Ovary (tissue), 9 donors: ENCODE measurements around the gene MYPN. TPM values are rescaled to one million over a fixed set of nuclear protein-coding genes. Genes with fewer than 3 reads are reported as not detected.
A peak's percentile ranks its signal among the peaks of the same experiment; 100 is the strongest.

ENCODE experiments used
- DNase-seq, 5 donors: peaks; one replicate each; pipeline ENCODE4 v3.0.0-alpha.2; 2019 to 2020
- H3K27ac ChIP-seq, 2 donors: fragments of 200-600 bp; one replicate each; pipeline versions ENCODE4 v1.5.1 to v1.8.0; 2019 to 2022
- H3K27me3 ChIP-seq: fragments of 200-600 bp; one replicate; pipeline ENCODE4 v1.8.0; 2022
- H3K36me3 ChIP-seq: fragments of 200-600 bp; sonication (generic); one replicate; pipeline ENCODE4 v1.5.1; 2019
- H3K4me1 ChIP-seq: one replicate; pipeline ENCODE4 v1.8.1; 2013; ENCODE audit warnings: mild to moderate bottlenecking, moderate library complexity; ENCODE audit not compliant: insufficient read depth
- H3K4me3 ChIP-seq: fragments of 200-600 bp; sonication (generic); one replicate; pipeline ENCODE4 v1.5.1; 2017
- H3K9me3 ChIP-seq, 2 donors: fragments of 200-600 bp in 1 of 2; sonication (generic) in 1 of 2; one replicate each; pipeline versions ENCODE4 v1.5.1 to v1.8.1; 2013 to 2019; ENCODE audit warnings: mild to moderate bottlenecking in 1 of 2, moderate library complexity in 1 of 2
- EP300 ChIP-seq: sonication (generic); formaldehyde crosslinking; IDR thresholded peaks from one replicate; pipeline ENCODE4 v1.6.1; 2017; ENCODE audit warnings: antibody characterized with exemption
- POLR2A ChIP-seq: fragments of 450-650 bp; IDR thresholded peaks from one replicate; pipeline ENCODE4 v1.6.1; 2017; ENCODE audit warnings: antibody characterized with exemption, mild to moderate bottlenecking, moderate library complexity
- WGBS, 3 donors: extraction: QIAGEN DNeasy Blood & Tissue Kit in 1 of 3; methylation state at CpG; one replicate each; pipeline versions ENCODE4 v1.1.5 to v1.1.7; 2013 to 2017; 5-methylcytosine and 5-hydroxymethylcytosine counted together
- intact Hi-C, 4 donors: fragments of 100-400 bp; cut with DNase I; formaldehyde crosslinking; loops; one replicate each; pipeline versions ENCODE4 v1.11.0 to v1.15.1; 2022 to 2023
- polyA plus RNA-seq, 2 donors: library from polyadenylated mRNA; stranded (reverse); fragments of 200-250 nt in 1 of 2; fragments of 350-450 nt in 1 of 2; fragmentation: Illumina TruSeq in 1 of 2; extraction: RNeasy Lipid Tissue Mini Kit (QIAGEN cat#74804) in 1 of 2; gene quantifications; one replicate each; pipeline ENCODE4 v1.2.3, GENCODE V29; 2013 to 2014
- total RNA-seq, 7 donors: library from RNA; depleted of rRNA in 2 of 7; stranded (reverse); fragments of >200 nt in 2 of 7; fragmentation: NEBNext Ultra II Directional in 3 of 7; extraction: Animal tissue kit (Norgen Biotek cat#: 25700) in 3 of 7; gene quantifications; one replicate each; pipeline versions ENCODE4 v1.1.0 to v1.2.4, GENCODE V29; 2016 to 2023
- TF ChIP-seq, protein P1 (sequence below), 3 donors: fragments of 450-650 bp in 2 of 3; fragments of 200-600 bp in 1 of 3; IDR thresholded peaks; one replicate each; pipeline versions ENCODE4 v1.5.1 to v1.8.0; 2016 to 2022; ENCODE audit warnings: antibody characterized with exemption in 3 of 3, mild to moderate bottlenecking in 1 of 3
- donor health status: DM: no; HTN: no; CAD: no; lungs with moderate emphysema.
- donor health status: DM: no; HTN: no; CAD: no.
- donor health status: Bipolar disorder and iron deficiency.
- donor health status: DM: yes; HTN: yes; CAD: no.
- donor health status: DM: no; HTN: no; CAD: no.
- donor health status: DM: yes; HTN: yes; CAD: no.

The MYPN gene
- total and polyA plus RNA-seq, 9 donors: 0.05 to 0.18 (median 0.16) TPM; not detected in 5

DNA sequence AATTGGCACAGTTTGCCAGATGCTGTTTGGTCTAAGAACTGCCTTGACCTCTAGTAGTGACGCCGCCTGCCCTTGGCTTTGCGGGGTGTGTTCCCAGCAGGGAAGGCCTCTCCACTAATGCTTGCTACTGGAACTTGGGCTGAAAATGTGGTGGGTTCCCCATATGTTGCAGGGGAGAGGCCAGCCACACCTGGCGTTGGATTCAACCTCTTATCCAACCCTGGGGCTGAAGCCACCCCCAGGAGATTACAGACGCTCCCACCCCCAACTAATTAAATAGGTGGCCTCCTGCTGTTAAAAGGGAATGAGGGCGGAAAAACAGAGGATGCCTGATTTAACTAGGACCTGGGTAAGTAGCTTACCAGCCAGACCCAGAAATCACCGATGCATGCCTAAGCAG, 141.9 kb downstream of the MYPN start:
- TF ChIP-seq, protein P1, sequence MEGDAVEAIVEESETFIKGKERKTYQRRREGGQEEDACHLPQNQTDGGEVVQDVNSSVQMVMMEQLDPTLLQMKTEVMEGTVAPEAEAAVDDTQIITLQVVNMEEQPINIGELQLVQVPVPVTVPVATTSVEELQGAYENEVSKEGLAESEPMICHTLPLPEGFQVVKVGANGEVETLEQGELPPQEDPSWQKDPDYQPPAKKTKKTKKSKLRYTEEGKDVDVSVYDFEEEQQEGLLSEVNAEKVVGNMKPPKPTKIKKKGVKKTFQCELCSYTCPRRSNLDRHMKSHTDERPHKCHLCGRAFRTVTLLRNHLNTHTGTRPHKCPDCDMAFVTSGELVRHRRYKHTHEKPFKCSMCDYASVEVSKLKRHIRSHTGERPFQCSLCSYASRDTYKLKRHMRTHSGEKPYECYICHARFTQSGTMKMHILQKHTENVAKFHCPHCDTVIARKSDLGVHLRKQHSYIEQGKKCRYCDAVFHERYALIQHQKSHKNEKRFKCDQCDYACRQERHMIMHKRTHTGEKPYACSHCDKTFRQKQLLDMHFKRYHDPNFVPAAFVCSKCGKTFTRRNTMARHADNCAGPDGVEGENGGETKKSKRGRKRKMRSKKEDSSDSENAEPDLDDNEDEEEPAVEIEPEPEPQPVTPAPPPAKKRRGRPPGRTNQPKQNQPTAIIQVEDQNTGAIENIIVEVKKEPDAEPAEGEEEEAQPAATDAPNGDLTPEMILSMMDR (IDR thresholded peaks at IDR 0.05): no peak
- TF ChIP-seq POLR2A: no peak
- TF ChIP-seq EP300: no peak
- Histone ChIP-seq H3K27ac (no peak overlapping the region), H3K27me3 (no peaks in the 10 kb centered on the region), H3K36me3 (no peaks in the 10 kb centered on the region), H3K9me3 (no peaks in the 10 kb centered on the region), H3K4me1 (no peaks in the 10 kb centered on the region), H3K4me3 (no peak overlapping the region)
- DNase-seq: no peak
- 77 to 86% (median 80%) methylated on average over 7 of the region's 7 CpGs for WGBS, 3 donors
- intact Hi-C loops: no loop called here

DNA sequence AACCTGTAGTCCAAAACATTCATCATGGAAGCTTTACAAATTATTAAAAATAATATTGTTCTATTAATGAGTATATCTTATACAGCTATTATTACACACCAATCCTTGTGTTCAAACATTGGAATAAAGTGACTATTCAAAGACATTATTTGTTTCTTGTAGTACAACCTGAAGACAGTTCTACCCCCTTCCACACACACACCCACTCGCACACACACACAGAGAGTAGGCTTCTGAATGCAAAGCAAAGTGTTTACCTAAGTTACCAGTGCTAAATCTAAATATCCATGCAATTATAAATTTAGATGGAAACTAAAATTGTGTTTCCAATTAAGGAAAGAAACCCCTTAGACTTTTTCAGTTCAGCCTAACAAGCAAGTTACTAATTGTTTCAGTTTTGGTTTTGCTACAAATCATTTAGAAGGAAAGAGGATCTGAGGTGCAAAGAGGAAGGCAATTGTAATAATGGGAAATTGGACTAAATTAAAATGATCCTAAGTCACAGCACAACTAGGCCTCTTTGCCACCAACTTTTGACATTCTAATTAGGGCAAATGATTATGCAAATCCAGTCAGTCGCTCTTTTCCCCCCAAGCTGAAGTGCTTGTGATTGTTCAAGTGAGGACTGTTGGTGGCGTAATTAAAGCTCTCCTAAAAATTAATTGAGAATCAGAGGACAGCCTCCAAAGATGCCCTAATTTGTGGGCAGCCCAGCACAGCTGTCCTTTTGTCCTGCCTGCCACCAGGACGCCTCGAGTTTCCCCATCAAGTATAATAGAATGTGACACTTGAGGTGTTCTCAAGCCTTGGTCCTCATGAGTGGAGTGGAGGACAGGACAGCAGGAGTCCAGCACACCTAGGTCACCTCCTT, 142.6 kb downstream of the MYPN start:
- Histone ChIP-seq H3K36me3 (no peaks in the 10 kb centered on the region), H3K4me1 (no peaks in the 10 kb centered on the region), H3K27ac (no peak overlapping the region), H3K9me3 (no peaks in the 10 kb centered on the region), H3K4me3 (no peak overlapping the region), H3K27me3 (no peaks in the 10 kb centered on the region)
- intact Hi-C loops: no loop called here
- WGBS, 3 donors: 87 to 94% (median 88%) methylated on average over 5 of the region's 5 CpGs
- TF ChIP-seq, protein P1 (IDR thresholded peaks at IDR 0.05): no peak
- TF ChIP-seq POLR2A (no peak), EP300 (no peak)
- no peak for DNase-seq

DNA sequence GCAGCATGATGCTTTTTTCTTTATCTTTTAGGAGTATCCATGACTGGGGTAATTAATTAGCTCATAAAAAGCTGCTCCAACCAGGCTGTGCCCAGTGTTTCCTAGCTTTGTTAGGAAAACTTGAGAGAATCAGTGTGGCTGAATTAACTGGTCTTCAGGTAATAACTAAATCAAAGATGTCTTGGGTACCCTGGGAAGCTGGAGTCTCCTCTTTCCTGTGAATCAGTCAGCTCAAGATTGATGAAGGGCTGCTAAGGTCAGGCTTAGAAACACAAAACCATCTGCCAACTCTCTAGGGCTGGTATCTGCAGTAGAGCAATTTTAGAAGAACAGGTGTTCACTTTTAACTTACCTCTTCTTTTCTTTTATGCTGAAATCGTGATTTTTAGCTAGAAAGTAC, 144.1 kb downstream of the MYPN start:
- no peaks in the 10 kb centered on the region for H3K4me1 ChIP-seq
- TF ChIP-seq POLR2A: no peak
- no peak for TF ChIP-seq EP300
- TF ChIP-seq, protein P1 (IDR thresholded peaks at IDR 0.05): no peak
- H3K27me3 ChIP-seq: no peaks in the 10 kb centered on the region
- H3K4me3 ChIP-seq: no peak overlapping the region
- intact Hi-C loops: no loop called here
- H3K27ac ChIP-seq: no peak overlapping the region
- no peaks in the 10 kb centered on the region for H3K36me3 ChIP-seq
- no peak for DNase-seq
- WGBS, 3 donors: 25 to 53% (median 42%) methylated on average over 1 of the region's 1 CpG
- H3K9me3 ChIP-seq: no peaks in the 10 kb centered on the region

- H3K36me3 ChIP-seq: no peaks in the 10 kb centered on the region
- TF ChIP-seq EP300: no peak
- TF ChIP-seq POLR2A: no peak
- TF ChIP-seq, protein P1 (IDR thresholded peaks at IDR 0.05): no peak
- H3K27me3 ChIP-seq: no peaks in the 10 kb centered on the region
- intact Hi-C loops: no loop called here
- H3K9me3 ChIP-seq: no peaks in the 10 kb centered on the region
- 85 to 95% (median 87%) methylated on average over 7 to 8 of the region's 8 CpGs for WGBS, 3 donors
- no peak overlapping the region for H3K4me3 ChIP-seq
- peak in 1 of 5 donors; percentile 17 for DNase-seq
- no peaks in the 10 kb centered on the region for H3K4me1 ChIP-seq
- H3K27ac ChIP-seq: no peak overlapping the region
Observed at GRCh38 chr10:68261132-68261856, 152.0 kb downstream of the MYPN start.

Other genes starting within 250 kb of the MYPN start
- gene SIRT1, start 224.8 kb upstream of the MYPN start, total RNA-seq: 10 to 100 TPM; 21.5 to 38.5 (median 31.8) TPM
- gene SIRT1, start 224.8 kb upstream of the MYPN start, polyA plus RNA-seq: 10 to 100 TPM; 25.8 to 26.0 TPM
- 10 to 100 TPM; 36.8 to 54.7 (median 47.2) TPM for gene HERC4, start 34.2 kb upstream of the MYPN start, total RNA-seq
- gene HERC4, start 34.2 kb upstream of the MYPN start, polyA plus RNA-seq: 10 to 100 TPM; 16.4 to 23.2 TPM
- gene ATOH7, start 122.6 kb downstream of the MYPN start, total RNA-seq: under 1 TPM in 2 of 7 donors, not detected in 5; 0.23 to 0.60 TPM
- gene ATOH7, start 122.6 kb downstream of the MYPN start, polyA plus RNA-seq: under 1 TPM in 1 of 2 donors, not detected in 1; 0.16 TPM
- 100 to 1,000 TPM in 5 of 7 donors, 10 to 100 TPM in 2; 38.9 to 173 (median 114) TPM for gene HNRNPH3, start 222.6 kb downstream of the MYPN start, total RNA-seq
- gene HNRNPH3, start 222.6 kb downstream of the MYPN start, polyA plus RNA-seq: 100 to 1,000 TPM; 173 to 337 TPM
- 1 to 10 TPM; 2.5 to 7.5 (median 3.0) TPM for gene PBLD, start 223.4 kb downstream of the MYPN start, total RNA-seq
- 1 to 10 TPM; 3.7 to 7.8 TPM for gene PBLD, start 223.4 kb downstream of the MYPN start, polyA plus RNA-seq